Activated CD4-positive, alpha-beta memory T cell treated with anti-CD3 and anti-CD28 coated beads, Interleukin-2, amount 10 ng/mL, durations not matched to agents 7 days and 5 days (primary cell): ENCODE measurements around the gene CHRNA9. TPM values are rescaled to one million over a fixed set of nuclear protein-coding genes. Genes with fewer than 3 reads are reported as not detected.

ENCODE experiments used
- CTCF ChIA-PET: fragments of 350-600 bp; sonication (Branson Sonifier 250); formaldehyde crosslinking; loops from one replicate; lab custom pipeline; 2021; ENCODE audit warnings: antibody characterized with exemption, inconsistent platforms; lab: Charles Lee
- POLR2A ChIA-PET: fragments of 350-600 bp; sonication (Branson Sonifier 250); formaldehyde crosslinking; loops from one replicate; lab custom pipeline; 2021; ENCODE audit warnings: antibody characterized with exemption; lab: Charles Lee
- DNase-seq: peaks from one replicate; pipeline ENCODE4 v3.0.0-alpha.2; 2020
- H3K27ac Mint-ChIP-seq: one replicate; pipeline ENCODE4 v1.8.0; 2021; ENCODE audit warnings: mild to moderate bottlenecking, mixed read lengths
- H3K27me3 Mint-ChIP-seq: one replicate; pipeline ENCODE4 v1.8.0; 2021; ENCODE audit warnings: mixed read lengths
- H3K36me3 Mint-ChIP-seq: one replicate; pipeline ENCODE4 v1.8.0; 2021; ENCODE audit warnings: low read depth, mixed read lengths
- H3K4me1 Mint-ChIP-seq: one replicate; pipeline ENCODE4 v1.8.0; 2021; ENCODE audit warnings: mixed read lengths
- H3K4me3 Mint-ChIP-seq: one replicate; pipeline ENCODE4 v1.8.0; 2021; ENCODE audit warnings: mild to moderate bottlenecking, mixed read lengths
- H3K9me3 Mint-ChIP-seq: one replicate; pipeline ENCODE4 v1.8.0; 2021; ENCODE audit warnings: mixed read lengths
- total RNA-seq, 2 experiments: library from RNA; stranded (reverse); gene quantifications; one replicate each; pipeline ENCODE4 v1.2.3, GENCODE V29; 2021

CHRNA9 gene
- total RNA-seq, 2 experiments from 2014 or later, result not detected

DNA sequence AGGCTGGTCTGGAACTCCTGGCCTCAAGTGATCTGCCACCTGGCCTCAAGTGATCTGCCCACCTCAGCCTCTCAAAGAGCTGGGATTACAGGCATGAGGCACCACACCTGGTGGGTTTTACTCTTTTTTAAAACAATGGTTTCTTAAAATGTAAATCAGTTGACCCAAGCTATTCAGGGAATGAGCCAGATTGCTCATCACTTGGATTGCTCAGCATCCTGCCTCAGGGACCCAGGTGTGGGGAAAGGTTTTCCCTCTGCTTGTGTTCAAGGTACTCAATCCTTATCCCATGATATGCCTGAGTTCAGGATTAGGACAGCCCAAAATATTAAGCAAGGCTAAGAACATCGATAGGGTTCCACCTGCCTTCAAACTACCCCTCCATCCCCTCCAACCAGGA is 67.4 kb downstream of the CHRNA9 start:
- POLR2A ChIA-PET, result no interaction called here
- H3K4me3 Mint-ChIP-seq, result no peak overlapping the region
- H3K4me1 Mint-ChIP-seq, result no peaks in the 10 kb centered on the region
- CTCF ChIA-PET, result no interaction called here
- no peak overlapping the region for H3K27ac Mint-ChIP-seq
- peaks cover 11% of the 10 kb centered on the region for H3K9me3 Mint-ChIP-seq
- H3K36me3 Mint-ChIP-seq, result peaks cover 6% of the 10 kb centered on the region
- no peak for DNase-seq
- no peaks in the 10 kb centered on the region for H3K27me3 Mint-ChIP-seq

DNA sequence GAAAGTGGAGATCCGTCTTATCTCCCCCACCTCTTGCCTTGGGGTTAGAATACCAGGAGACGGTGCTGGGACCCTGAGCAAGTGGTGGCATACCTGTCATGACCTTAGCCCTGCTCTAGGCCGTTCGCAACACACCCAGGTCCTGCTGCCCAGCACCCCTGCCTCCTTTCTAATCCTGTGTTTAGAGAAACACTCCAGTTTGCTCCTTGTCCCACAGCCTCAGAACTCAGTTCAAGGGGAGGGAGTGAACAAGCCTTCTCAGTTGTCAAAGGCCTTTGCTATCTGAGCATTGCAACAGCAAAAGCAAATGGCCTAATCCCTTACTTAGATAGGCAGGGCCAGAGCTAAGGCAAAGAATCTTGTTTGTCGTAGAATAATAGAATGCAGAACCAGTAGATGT is 67.9 kb downstream of the CHRNA9 start:
- H3K9me3 Mint-ChIP-seq, result peaks cover 14% of the 10 kb centered on the region
- H3K4me3 Mint-ChIP-seq, result no peak overlapping the region
- peaks cover 6% of the 10 kb centered on the region for H3K36me3 Mint-ChIP-seq
- no peak for DNase-seq
- no peaks in the 10 kb centered on the region for H3K4me1 Mint-ChIP-seq
- ChIA-PET POLR2A (no interaction called here), CTCF (no interaction called here)
- H3K27me3 Mint-ChIP-seq, result no peaks in the 10 kb centered on the region
- H3K27ac Mint-ChIP-seq, result no peak overlapping the region

Other genes with a start within 250 kb of the CHRNA9 start
- 100 to 1,000 TPM; 125 to 126 TPM for gene RHOH, start 138.3 kb upstream of the CHRNA9 start, total RNA-seq